Measurements from ENCODE around the gene ADD2.

Gene ADD2

DNA sequence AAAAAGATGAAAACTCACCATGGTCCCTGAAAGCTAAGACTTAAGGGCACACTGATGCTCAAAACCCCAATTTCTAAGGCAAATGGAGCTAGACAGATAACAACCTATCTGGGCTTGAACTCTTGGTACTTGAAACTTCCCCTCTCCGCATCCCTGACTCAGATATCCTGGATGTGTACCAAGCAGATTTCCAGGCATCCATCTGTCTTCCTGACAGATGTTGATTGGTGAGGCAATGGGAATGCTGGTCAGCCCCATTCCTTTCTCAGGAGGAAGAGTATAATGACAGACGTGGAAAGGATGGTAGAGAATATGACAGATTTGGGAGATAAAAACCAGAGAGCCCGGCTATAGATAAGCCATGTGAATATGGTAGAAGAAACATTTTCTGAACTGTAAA, 69.2 kb downstream of the ADD2 start:
- no peak for DNase-seq (ENCODE audit: extremely low read depth, low read depth)
- TF ChIP-seq CTCF (IDR thresholded peaks at IDR 0.05; ENCODE audit: low read depth, low read length) = no peak

DNA sequence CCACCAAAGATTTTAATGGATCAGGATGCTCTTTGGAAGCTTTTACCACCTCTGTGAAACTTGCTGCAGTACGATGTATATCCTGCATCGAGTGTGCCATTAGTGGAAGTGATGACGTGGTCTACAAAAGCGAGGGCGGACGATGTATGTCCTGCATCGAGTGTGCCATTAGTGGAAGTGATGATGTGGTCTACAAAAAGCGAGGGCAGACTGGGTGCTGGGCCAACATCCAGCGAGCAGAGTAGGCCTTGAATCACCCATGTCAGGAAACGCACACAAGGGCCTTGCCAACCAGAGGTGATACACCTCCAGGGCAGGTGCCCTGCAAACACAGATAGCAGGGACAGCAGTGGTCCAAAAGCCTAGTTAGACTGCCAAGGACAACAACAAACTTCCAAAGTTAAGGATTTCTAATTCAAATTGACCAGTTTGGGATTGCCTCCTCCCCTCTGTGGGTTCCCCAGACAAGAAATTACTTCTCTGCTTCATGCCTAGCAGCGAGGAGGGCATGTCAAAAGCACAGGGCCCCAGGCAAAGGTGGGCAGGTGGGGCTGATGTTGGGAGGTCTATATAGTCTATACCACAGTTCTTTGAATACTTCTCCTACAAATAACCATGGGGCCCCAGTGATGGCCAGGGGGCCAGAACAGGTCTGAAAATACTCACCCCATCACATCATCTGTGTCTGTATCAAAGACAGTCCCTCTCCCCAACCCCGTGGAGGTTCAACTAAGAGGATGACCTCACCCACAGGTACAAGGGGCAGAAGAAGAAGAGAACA, 70.2 kb downstream of the ADD2 start:
- TF ChIP-seq CTCF (IDR thresholded peaks at IDR 0.05; ENCODE audit: low read depth, low read length) = no peak
- no peak for DNase-seq (ENCODE audit: extremely low read depth, low read depth)

DNA sequence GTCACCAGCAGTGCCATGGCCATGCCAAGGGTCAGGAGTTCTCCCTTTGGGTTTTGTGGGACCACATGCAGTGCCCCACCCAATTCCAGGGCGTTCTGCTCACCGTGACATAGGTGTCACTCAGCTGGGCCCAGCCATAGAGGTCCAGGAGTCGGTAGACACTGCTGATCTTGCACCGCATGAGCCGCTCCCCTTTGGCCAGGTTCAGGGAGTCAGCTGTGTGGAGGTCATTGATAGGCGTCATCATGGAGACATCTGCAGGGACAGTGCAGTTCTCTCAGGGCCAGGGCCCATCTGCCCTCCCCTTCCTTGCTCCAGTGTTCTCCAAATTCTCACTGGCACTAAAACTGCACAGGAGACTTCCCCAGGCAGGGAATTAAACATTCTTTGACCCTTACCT, 71.9 kb downstream of the ADD2 start:
- DNase-seq (ENCODE audit: extremely low read depth, low read depth) = no peak
- no peak for TF ChIP-seq CTCF (IDR thresholded peaks at IDR 0.05; ENCODE audit: low read depth, low read length)

- no peak for DNase-seq (ENCODE audit: extremely low read depth, low read depth)
- no peak for TF ChIP-seq CTCF (IDR thresholded peaks at IDR 0.05; ENCODE audit: low read depth, low read length)
These were observed 75.7 kb downstream of the ADD2 start for GRCh38 chr2:70692256-70692655.

DNA sequence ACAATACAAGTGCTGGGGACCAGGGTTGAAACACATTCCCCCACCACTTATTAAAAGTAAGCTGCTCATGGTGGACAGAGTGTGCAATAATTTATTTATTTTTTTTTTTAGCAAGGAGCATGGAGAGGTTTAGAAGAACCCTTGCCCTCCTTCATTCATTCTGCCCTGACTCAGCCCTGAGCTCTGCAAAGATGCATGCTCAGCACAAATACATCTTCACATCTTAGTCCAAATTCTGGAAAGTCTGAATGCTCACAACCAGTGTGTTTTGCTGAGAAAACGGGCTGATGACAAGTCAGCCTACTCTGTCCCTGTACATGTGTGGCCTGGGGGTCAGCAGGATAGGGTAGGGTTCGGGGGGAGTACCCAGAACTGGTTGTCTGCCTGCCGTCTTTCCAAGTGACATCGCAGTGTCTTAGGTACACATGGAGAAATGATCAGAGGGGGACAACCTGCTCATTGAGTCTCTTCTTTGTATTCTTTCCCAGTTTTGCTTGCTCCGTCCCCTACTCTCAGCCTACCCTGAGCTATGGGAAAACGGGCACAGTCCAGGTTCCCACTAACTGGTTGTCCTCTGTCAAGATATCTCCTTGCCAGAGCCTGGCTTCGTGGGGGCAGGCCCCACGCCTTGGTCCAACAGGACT, 76.4 kb downstream of the ADD2 start:
- no peak for TF ChIP-seq CTCF (IDR thresholded peaks at IDR 0.05; ENCODE audit: low read depth, low read length)
- no peak for DNase-seq (ENCODE audit: extremely low read depth, low read depth)

DNA sequence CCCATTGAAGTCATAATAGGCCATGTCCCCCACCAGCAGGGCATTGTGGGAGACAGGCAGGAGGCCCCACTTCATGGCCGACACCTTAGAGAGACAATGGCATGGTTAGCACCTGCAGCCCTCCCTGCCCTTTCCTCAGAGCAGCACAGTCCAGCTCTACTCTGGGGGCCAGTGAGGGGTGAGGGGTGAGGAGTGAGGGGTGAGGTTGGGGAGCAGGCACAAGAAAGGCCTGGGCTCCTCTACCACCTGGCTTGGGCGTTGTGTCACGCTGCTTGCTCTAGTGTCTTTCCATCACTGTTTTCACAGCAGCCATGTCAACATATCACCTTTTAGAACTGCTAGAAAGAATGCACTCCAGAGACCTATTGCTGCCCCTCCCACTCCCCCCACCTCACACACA, 77.2 kb downstream of the ADD2 start:
- no peak for DNase-seq (ENCODE audit: extremely low read depth, low read depth)
- TF ChIP-seq CTCF (IDR thresholded peaks at IDR 0.05; ENCODE audit: low read depth, low read length) = no peak

GRCh38 chr2:70688427-70688826, 79.6 kb downstream of the ADD2 start:
- no peak for DNase-seq (ENCODE audit: extremely low read depth, low read depth)
- no peak for TF ChIP-seq CTCF (IDR thresholded peaks at IDR 0.05; ENCODE audit: low read depth, low read length)
